Measurements from ENCODE around the gene TMEM185A. TPM values are rescaled to one million over a fixed set of nuclear protein-coding genes. Genes with fewer than 3 reads are reported as not detected.
"Not testable (repeated sequence)": the region's sequence is repeated elsewhere in the genome, so short reads cannot be mapped to it uniquely, and the experiment has no call there.

The TMEM185A gene
- total RNA-seq, 1 donor from 2014 or later = 35.0 TPM

DNA sequence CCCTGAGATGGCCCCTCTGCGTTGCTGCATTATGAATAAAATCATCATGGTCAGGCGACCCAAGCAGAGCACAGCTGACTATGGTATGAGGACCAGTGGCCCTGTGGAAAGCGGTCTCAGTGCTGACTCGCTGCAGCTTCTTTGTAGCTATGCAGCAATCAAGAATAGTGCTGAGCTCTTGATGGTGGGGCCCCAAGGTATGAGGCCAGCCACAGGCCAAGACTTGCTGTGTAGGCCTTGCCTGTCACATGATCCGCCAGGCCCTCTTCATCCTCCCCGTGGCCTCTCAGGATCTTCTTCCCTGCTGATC lies 79.7 kb downstream of the TMEM185A start:
- not testable (repeated sequence) for DNase-seq (ENCODE audit: low spot score)

DNA sequence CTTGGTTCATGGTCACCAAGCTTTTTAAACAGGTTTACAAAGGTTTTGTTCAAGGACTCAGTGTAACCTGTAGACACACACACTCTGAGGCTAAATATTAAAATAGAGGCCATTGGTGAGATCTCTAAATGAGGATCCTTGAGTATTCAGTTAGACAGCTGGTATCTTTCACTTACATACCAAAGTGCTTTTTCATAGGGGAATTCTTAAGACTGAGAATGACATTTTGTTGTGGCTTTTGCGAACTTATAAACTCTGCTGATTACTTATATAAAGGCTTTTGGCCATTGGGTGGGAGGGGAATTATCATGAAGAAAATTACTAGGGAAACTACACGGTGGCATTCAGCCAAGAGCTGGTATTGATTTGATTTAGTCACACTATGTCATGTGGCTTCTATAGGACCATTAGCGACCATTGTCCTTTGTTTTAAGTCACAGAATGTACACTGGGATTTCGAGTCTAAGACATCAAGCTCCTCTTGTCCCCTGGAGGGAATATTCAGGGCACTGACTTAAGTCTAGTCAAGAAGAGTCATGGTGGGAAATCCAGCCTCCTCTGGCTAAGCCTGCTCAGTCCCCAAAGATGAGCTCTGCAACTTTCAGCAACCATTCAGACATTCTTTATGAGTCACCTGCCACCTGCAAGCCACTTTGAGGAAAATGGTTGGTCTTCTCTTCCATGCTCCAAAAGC lies 80.2 kb downstream of the TMEM185A start:
- DNase-seq (ENCODE audit: low spot score) = not testable (repeated sequence)

DNA sequence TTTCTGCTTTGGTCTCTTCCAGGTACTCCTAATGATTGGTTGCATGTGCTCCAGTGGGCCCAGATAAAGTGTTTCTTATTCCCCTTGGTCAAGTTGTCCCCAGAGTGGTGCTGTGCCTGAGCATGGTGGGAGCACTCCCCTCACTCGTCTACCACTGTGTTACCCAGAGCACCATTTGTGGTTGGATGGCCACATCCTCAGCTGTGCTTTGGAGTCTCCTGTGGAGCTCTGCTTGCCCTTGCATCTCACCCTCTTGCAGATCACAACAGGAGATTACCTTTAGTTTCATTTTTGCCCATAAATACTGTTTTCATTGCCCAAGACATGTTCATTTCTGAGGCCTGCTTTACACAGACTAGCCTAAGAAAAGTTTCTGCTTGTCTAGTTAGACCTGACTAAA lies 81.1 kb downstream of the TMEM185A start:
- not testable (repeated sequence) for DNase-seq (ENCODE audit: low spot score)

DNA sequence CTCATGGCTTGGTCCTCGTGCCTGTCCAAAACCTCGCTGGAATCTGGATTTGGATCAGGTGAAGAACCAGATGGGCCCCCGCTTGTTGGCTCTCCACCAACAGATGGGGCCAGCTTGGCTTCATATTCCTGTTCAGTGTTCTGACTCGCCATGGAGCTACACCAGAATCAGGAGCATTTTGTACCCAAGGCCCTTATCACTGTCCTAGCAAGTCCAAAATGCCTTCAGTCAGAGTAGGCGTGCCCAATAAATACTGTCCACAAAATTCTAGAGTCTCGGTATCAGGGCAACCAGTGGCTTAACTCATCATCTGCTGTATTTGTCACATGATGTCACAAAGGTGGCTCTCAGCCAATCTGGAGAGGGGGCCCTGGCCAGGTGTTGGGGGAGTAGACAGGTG lies 81.9 kb downstream of the TMEM185A start, which contains the start of gene HSFX3:
Gene HSFX3, minus strand, starts transcription at position 224 of the 400 bp plus-strand sequence. Its CDS starts 72 bp downstream, at position 152.
- DNase-seq (ENCODE audit: low spot score) = not testable (repeated sequence)

DNA sequence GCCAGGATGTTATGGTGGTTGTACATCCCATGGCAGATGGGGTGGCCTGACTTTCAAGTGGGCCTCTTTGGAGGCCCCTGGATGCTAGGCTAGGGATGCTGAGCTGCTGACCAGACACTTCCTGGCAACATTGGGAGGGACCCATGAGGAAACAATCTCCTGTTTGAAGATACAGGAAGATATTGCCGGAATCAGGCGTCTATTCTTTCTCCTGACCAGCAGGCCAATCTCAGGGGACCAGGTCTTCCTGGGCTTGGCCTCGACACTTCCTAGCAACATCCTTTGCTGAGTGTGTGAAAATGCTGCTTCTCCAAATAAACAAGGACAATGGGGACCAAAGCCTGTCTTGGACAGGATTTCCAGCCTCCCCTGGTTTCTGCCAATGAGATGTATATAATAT lies 83.8 kb downstream of the TMEM185A start:
- DNase-seq (ENCODE audit: low spot score) = not testable (repeated sequence)

DNA sequence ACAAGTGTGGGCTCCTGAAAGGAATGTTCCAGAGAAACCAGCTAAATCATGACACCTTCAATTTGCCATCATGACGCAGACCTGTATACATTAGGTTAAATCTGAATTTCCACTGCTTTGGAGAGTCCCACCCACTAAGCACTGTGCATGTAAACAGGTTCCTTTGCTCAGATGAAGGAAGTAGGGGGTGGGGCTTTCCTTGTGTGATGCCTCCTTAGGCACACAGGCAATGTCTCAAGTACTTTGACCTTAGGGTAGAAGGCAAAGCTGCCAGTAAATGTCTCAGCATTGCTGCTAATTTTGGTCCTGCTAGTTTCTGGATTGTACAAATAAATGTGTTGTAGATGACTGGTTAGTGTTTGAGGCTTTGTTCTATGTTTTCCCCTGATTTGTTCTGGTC lies 84.6 kb downstream of the TMEM185A start:
- DNase-seq (ENCODE audit: low spot score) = not testable (repeated sequence)

Other genes with a start within 250 kb of the TMEM185A start
- 86.8 TPM for gene IDS, start 126.5 kb downstream of the TMEM185A start, total RNA-seq
- gene EOLA1, start 90.8 kb downstream of the TMEM185A start, total RNA-seq = 22.2 TPM
- gene HSFX3, start 81.9 kb downstream of the TMEM185A start, total RNA-seq = not detected
- gene MAGEA9B, start 44.3 kb downstream of the TMEM185A start, total RNA-seq = not detected
- gene HSFX2, start 36.5 kb downstream of the TMEM185A start, total RNA-seq = not detected
- gene MAGEA11, start 80.3 kb upstream of the TMEM185A start, total RNA-seq = 0.10 TPM
- gene HSFX1, start 142.3 kb upstream of the TMEM185A start, total RNA-seq = 2.5 TPM
- gene MAGEA9, start 150.1 kb upstream of the TMEM185A start, total RNA-seq = not detected
- not detected for gene MAGEA8, start 249.4 kb upstream of the TMEM185A start, total RNA-seq

Measured in ureter (tissue), 1 donor.